Neural progenitor cell (in vitro differentiated cells): ENCODE data around the gene NTHL1.

Experiments
- EZH2 ChIP-seq: fragments of 200-600 bp; sonication (generic); IDR thresholded peaks from 2 replicates; pipeline ENCODE4 v1.6.1; 2017; ENCODE audit warnings: antibody characterized with exemption, mild to moderate bottlenecking, moderate library complexity
- EZH2phosphoT487 ChIP-seq: fragments of 200-600 bp; sonication (generic); IDR thresholded peaks from 2 replicates; pipeline ENCODE4 v1.6.1; 2017; ENCODE audit warnings: antibody characterized with exemption
- TF ChIP-seq, protein P1 (sequence below): fragments of 200-600 bp; sonication (generic); IDR thresholded peaks from 2 replicates; pipeline ENCODE4 v1.5.1; 2017; ENCODE audit warnings: antibody characterized with exemption, mild to moderate bottlenecking

DNA sequence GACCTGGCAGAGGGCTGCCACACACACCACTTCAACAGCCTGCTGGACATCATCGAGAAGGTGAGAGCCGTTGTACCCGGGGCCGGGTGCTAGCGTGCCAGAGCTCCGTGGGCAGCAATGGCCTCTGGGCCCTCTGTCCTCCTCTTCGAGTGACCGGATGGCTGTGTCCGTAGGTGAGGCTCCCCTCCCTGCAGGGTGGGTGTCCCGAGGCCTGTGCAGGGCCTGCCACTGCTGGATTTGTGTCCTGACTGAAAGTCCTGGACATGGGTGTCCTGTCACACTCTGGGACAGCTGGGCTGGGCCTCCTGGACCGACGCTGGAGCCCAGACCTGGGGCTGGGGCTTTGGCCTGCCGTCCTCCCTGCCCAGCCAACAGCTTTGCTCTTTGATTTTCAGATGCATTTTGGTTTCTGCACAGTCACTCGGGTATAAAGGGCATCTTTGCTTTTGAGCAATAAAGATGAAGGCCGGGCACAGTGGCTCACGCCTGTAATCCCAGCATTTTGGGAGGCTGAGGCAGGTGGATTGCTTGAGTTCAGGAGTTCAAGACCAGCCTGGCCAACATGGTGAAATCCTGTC is 16.8 kb upstream of the NTHL1 start:
- TF ChIP-seq, protein P1, sequence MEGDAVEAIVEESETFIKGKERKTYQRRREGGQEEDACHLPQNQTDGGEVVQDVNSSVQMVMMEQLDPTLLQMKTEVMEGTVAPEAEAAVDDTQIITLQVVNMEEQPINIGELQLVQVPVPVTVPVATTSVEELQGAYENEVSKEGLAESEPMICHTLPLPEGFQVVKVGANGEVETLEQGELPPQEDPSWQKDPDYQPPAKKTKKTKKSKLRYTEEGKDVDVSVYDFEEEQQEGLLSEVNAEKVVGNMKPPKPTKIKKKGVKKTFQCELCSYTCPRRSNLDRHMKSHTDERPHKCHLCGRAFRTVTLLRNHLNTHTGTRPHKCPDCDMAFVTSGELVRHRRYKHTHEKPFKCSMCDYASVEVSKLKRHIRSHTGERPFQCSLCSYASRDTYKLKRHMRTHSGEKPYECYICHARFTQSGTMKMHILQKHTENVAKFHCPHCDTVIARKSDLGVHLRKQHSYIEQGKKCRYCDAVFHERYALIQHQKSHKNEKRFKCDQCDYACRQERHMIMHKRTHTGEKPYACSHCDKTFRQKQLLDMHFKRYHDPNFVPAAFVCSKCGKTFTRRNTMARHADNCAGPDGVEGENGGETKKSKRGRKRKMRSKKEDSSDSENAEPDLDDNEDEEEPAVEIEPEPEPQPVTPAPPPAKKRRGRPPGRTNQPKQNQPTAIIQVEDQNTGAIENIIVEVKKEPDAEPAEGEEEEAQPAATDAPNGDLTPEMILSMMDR: no peak
- TF ChIP-seq EZH2phosphoT487: no peak
- no peak for TF ChIP-seq EZH2
